Measurements from ENCODE around the gene FRMD5. TPM values are rescaled to one million over a fixed set of nuclear protein-coding genes. Genes with fewer than 3 reads are reported as not detected.

The FRMD5 gene
- total RNA-seq, 1 donor from 2014 or later = 0.12 TPM

GRCh38 chr15:43988900-43989299 is 206.2 kb downstream of the FRMD5 start:
- H3K36me3 ChIP-seq = no peaks in the 10 kb centered on the region
- intact Hi-C loops (cut with DNase I) = no loop called here
- no peak for DNase-seq
- no peak for ATAC-seq
- H3K4me1 ChIP-seq = no peaks in the 10 kb centered on the region
- no peak for TF ChIP-seq CTCF (IDR thresholded peaks at IDR 0.05)
- H3K27me3 ChIP-seq (ENCODE audit: low read depth) = no peaks in the 10 kb centered on the region
- H3K9me3 ChIP-seq = no peaks in the 10 kb centered on the region
- H3K4me3 ChIP-seq = no peak overlapping the region
- no peak overlapping the region for H3K27ac ChIP-seq

- Histone ChIP-seq H3K27ac (no peak overlapping the region), H3K36me3 (no peaks in the 10 kb centered on the region), H3K4me1 (no peaks in the 10 kb centered on the region), H3K27me3 (ENCODE audit: low read depth) (no peaks in the 10 kb centered on the region), H3K9me3 (no peaks in the 10 kb centered on the region), H3K4me3 (no peak overlapping the region)
- TF ChIP-seq CTCF (IDR thresholded peaks at IDR 0.05) = no peak
- ATAC-seq = no peak
- no peak for DNase-seq
- intact Hi-C loops (cut with DNase I) = no loop called here
These were observed 207.1 kb downstream of the FRMD5 start for GRCh38 chr15:43987924-43988323.

GRCh38 chr15:43985976-43986680 is 208.9 kb downstream of the FRMD5 start:
- Histone ChIP-seq H3K4me1 (no peaks in the 10 kb centered on the region), H3K36me3 (no peaks in the 10 kb centered on the region), H3K27ac (no peak overlapping the region), H3K27me3 (ENCODE audit: low read depth) (no peaks in the 10 kb centered on the region), H3K4me3 (no peak overlapping the region), H3K9me3 (no peaks in the 10 kb centered on the region)
- intact Hi-C loops (cut with DNase I) = no loop called here
- TF ChIP-seq CTCF (IDR thresholded peaks at IDR 0.05) = no peak
- ATAC-seq = no peak
- no peak for DNase-seq

GRCh38 chr15:43981576-43981975 is 213.5 kb downstream of the FRMD5 start:
- Histone ChIP-seq H3K36me3 (no peaks in the 10 kb centered on the region), H3K9me3 (no peaks in the 10 kb centered on the region), H3K4me3 (no peak overlapping the region), H3K27me3 (ENCODE audit: low read depth) (no peaks in the 10 kb centered on the region), H3K4me1 (no peaks in the 10 kb centered on the region), H3K27ac (no peak overlapping the region)
- DNase-seq (no peak), ATAC-seq (no peak)
- intact Hi-C loops (cut with DNase I) = no loop called here
- TF ChIP-seq CTCF (IDR thresholded peaks at IDR 0.05) = no peak

- no peak for TF ChIP-seq CTCF (IDR thresholded peaks at IDR 0.05)
- no peaks in the 10 kb centered on the region for H3K27me3 ChIP-seq (ENCODE audit: low read depth)
- H3K27ac ChIP-seq = no peak overlapping the region
- no peak for ATAC-seq
- intact Hi-C loops (cut with DNase I) = no loop called here
- no peaks in the 10 kb centered on the region for H3K9me3 ChIP-seq
- H3K4me1 ChIP-seq = no peaks in the 10 kb centered on the region
- DNase-seq = no peak
- H3K4me3 ChIP-seq = no peak overlapping the region
- H3K36me3 ChIP-seq = no peaks in the 10 kb centered on the region
These were observed 217.8 kb downstream of the FRMD5 start for GRCh38 chr15:43977072-43977884.

Data from lower lobe of right lung (tissue), 2 donors.